Measurements from ENCODE around the gene ERMARD.

The ERMARD gene

GRCh38 chr6:169775321-169775720, 23.9 kb downstream of the ERMARD start:
- DNase-seq (ENCODE audit: low read depth): no peak
- no peak overlapping the region for H3K4me3 ChIP-seq (ENCODE audit: low read depth, low read length)
- no peak for TF ChIP-seq CTCF (IDR thresholded peaks at IDR 0.05; ENCODE audit: insufficient read depth, low read depth, low read length, missing control alignments)

- no peak for DNase-seq (ENCODE audit: low read depth)
- TF ChIP-seq CTCF (IDR thresholded peaks at IDR 0.05; ENCODE audit: insufficient read depth, low read depth, low read length, missing control alignments): no peak
- H3K4me3 ChIP-seq (ENCODE audit: low read depth, low read length): no peak overlapping the region
Observed at GRCh38 chr6:169776379-169776778, 25.0 kb downstream of the ERMARD start.

GRCh38 chr6:169777896-169778295, 26.5 kb downstream of the ERMARD start:
- no peak for TF ChIP-seq CTCF (IDR thresholded peaks at IDR 0.05; ENCODE audit: insufficient read depth, low read depth, low read length, missing control alignments)
- DNase-seq (ENCODE audit: low read depth): no peak
- no peak overlapping the region for H3K4me3 ChIP-seq (ENCODE audit: low read depth, low read length)

GRCh38 chr6:169778646-169779045, 27.2 kb downstream of the ERMARD start:
- H3K4me3 ChIP-seq (ENCODE audit: low read depth, low read length): no peak overlapping the region
- no peak for DNase-seq (ENCODE audit: low read depth)
- no peak for TF ChIP-seq CTCF (IDR thresholded peaks at IDR 0.05; ENCODE audit: insufficient read depth, low read depth, low read length, missing control alignments)

- no peak for TF ChIP-seq CTCF (IDR thresholded peaks at IDR 0.05; ENCODE audit: insufficient read depth, low read depth, low read length, missing control alignments)
- no peak for DNase-seq (ENCODE audit: low read depth)
- H3K4me3 ChIP-seq (ENCODE audit: low read depth, low read length): no peak overlapping the region
Observed at GRCh38 chr6:169779092-169779815, 27.8 kb downstream of the ERMARD start.

- H3K4me3 ChIP-seq (ENCODE audit: low read depth, low read length): no peak overlapping the region
- no peak for TF ChIP-seq CTCF (IDR thresholded peaks at IDR 0.05; ENCODE audit: insufficient read depth, low read depth, low read length, missing control alignments)
- no peak for DNase-seq (ENCODE audit: low read depth)
Observed at GRCh38 chr6:169779896-169780295, 28.5 kb downstream of the ERMARD start.

GRCh38 chr6:169780571-169781091, 29.2 kb downstream of the ERMARD start:
- H3K4me3 ChIP-seq (ENCODE audit: low read depth, low read length): no peak overlapping the region
- no peak for TF ChIP-seq CTCF (IDR thresholded peaks at IDR 0.05; ENCODE audit: insufficient read depth, low read depth, low read length, missing control alignments)
- DNase-seq (ENCODE audit: low read depth): no peak
